A549 (cell line): ENCODE measurements around the gene IFT74. TPM values are rescaled to one million over a fixed set of nuclear protein-coding genes. Genes with fewer than 3 reads are reported as not detected.

Source experiments
- ATAC-seq, 2 experiments: fragments of 200-7000 bp in 1 of 2; fragments of >200 bp in 1 of 2; cut with Nextera tagmentation in 1 of 2; cut with Tn5 transposase in 1 of 2; 3 replicates each; pipeline versions ENCODE4 v1.8.0 to v1.9.1; 2018 to 2020; ENCODE audit warnings: mild to moderate bottlenecking in 1 of 2, moderate library complexity in 1 of 2
- CTCF ChIA-PET: fragments of 300-600 bp; sonication (Branson Sonifier 250); formaldehyde crosslinking; extraction: SDS; loops from one replicate; lab custom pipeline; 2021; ENCODE audit warnings: antibody characterized with exemption, inconsistent platforms; lab: Yijun Ruan, JAX
- POLR2A ChIA-PET: fragments of 350-600 bp; formaldehyde crosslinking; extraction: SDS; loops from one replicate; lab custom pipeline; 2021; ENCODE audit warnings: antibody characterized with exemption, inconsistent platforms; lab: Yijun Ruan, JAX
- DNase-seq, 2 experiments: peaks; one replicate each; pipeline versions ENCODE4 v3.0.0 to v3.0.0-alpha.2; 2011 to 2016; ENCODE audit warnings: low read depth in 1 of 2, low spot score in 1 of 2
- FAIRE-seq: peaks from 2 replicates; lab custom pipeline; 2011; peaks lifted over from hg19 to GRCh38; lab: Jason Lieb, UNC
- H3K27ac ChIP-seq, 2 experiments: fragments of >200 bp; sonication (Bioruptor Twin); formaldehyde crosslinking; 3 replicates each; pipeline ENCODE4 v1.5.1; 2016 to 2017
- H3K4me1 ChIP-seq: fragments of >200 bp; sonication (Bioruptor Twin); formaldehyde crosslinking; 3 replicates; pipeline ENCODE4 v1.6.1; 2016
- H3K4me2 ChIP-seq: fragments of >200 bp; sonication (Bioruptor Twin); formaldehyde crosslinking; 3 replicates; pipeline ENCODE4 v1.6.1; 2016
- H3K4me3 ChIP-seq: fragments of >200 bp; sonication (Bioruptor Twin); formaldehyde crosslinking; 3 replicates; pipeline ENCODE4 v1.5.1; 2016
- H3K9me3 ChIP-seq: fragments of >200 bp; sonication (Bioruptor Twin); formaldehyde crosslinking; 3 replicates; pipeline ENCODE4 v1.6.1; 2016
- CBX2 ChIP-seq: fragments of 200-600 bp; sonication (generic); IDR thresholded peaks from 2 replicates; pipeline ENCODE4 v1.6.1; 2016; ENCODE audit warnings: low read depth, mild to moderate bottlenecking, borderline replicate concordance
- CTCF ChIP-seq: fragments of >200 bp; sonication (Bioruptor Twin); formaldehyde crosslinking; IDR thresholded peaks from 3 replicates; pipeline ENCODE4 v1.5.1; 2016
- EP300 ChIP-seq, 2 experiments: fragments of >200 bp; sonication (Bioruptor Twin); formaldehyde crosslinking; IDR thresholded peaks; 2 replicates in 1 of 2; 3 replicates in 1 of 2; pipeline ENCODE4 v1.6.1; 2016 to 2017
- FOSB ChIP-seq: fragments of 250-450 bp; sonication (Bioruptor Pico); IDR thresholded peaks from 2 replicates; pipeline ENCODE4 v1.5.0; 2020; ENCODE audit warnings: mild to moderate bottlenecking, moderate library complexity
- FOXS1 ChIP-seq: fragments of 250-450 bp; sonication (Bioruptor Pico); IDR thresholded peaks from 2 replicates; pipeline ENCODE4 v1.5.0; 2020; ENCODE audit warnings: mild to moderate bottlenecking, moderate library complexity
- HEYL ChIP-seq: fragments of 250-450 bp; sonication (Bioruptor Pico); IDR thresholded peaks from 2 replicates; pipeline ENCODE4 v1.8.0; 2021; ENCODE audit warnings: mild to moderate bottlenecking, moderate library complexity
- HMGXB4 ChIP-seq: fragments of 250-450 bp; sonication (Bioruptor Pico); IDR thresholded peaks from 2 replicates; pipeline ENCODE4 v1.5.0; 2021; ENCODE audit warnings: mild to moderate bottlenecking, moderate library complexity, borderline replicate concordance
- KDM1A ChIP-seq: fragments of 200-600 bp; sonication (generic); IDR thresholded peaks from 2 replicates; pipeline ENCODE4 v1.6.1; 2016; ENCODE audit warnings: low read depth, mild to moderate bottlenecking
- KDM5A ChIP-seq: fragments of 200-600 bp; sonication (generic); IDR thresholded peaks from 2 replicates; pipeline ENCODE4 v1.6.1; 2016; ENCODE audit warnings: antibody characterized with exemption, mild to moderate bottlenecking
- MYC ChIP-seq: IDR thresholded peaks from 2 replicates; pipeline ENCODE4 v1.6.1; 2012; ENCODE audit warnings: mild to moderate bottlenecking, inconsistent platforms, low read length, improper control_type of control experiment, borderline replicate concordance
- NPAS2 ChIP-seq: fragments of 250-450 bp; sonication (Bioruptor Pico); IDR thresholded peaks from 2 replicates; pipeline ENCODE4 v1.8.0; 2022; ENCODE audit warnings: mild to moderate bottlenecking, moderate library complexity, borderline replicate concordance
- RAD21 ChIP-seq, 2 experiments: fragments of >200 bp in 1 of 2; sonication (Bioruptor Twin) in 1 of 2; formaldehyde crosslinking in 1 of 2; IDR thresholded peaks in 1 of 2; conservative IDR thresholded peaks in 1 of 2; 2 replicates in 1 of 2; 3 replicates in 1 of 2; pipeline ENCODE4 v1.6.1; 2012 to 2018; ENCODE audit warnings: inconsistent platforms in 1 of 2
- RFX5 ChIP-seq: fragments of 450-650 bp; IDR thresholded peaks from 2 replicates; pipeline ENCODE4 v1.7.1; 2014; ENCODE audit warnings: antibody characterized with exemption, mild to moderate bottlenecking, moderate library complexity
- RNF2 ChIP-seq: fragments of 200-600 bp; sonication (generic); IDR thresholded peaks from 2 replicates; pipeline ENCODE4 v1.6.1; 2016; ENCODE audit warnings: low read depth, mild to moderate bottlenecking, antibody characterized with exemption, moderate library complexity, borderline replicate concordance
- SMC3 ChIP-seq: fragments of >200 bp; sonication (Bioruptor Twin); formaldehyde crosslinking; IDR thresholded peaks from 3 replicates; pipeline ENCODE4 v1.6.1; 2018; ENCODE audit warnings: inconsistent platforms
- TP53 ChIP-seq: fragments of 250-450 bp; sonication (Bioruptor Pico); IDR thresholded peaks from 2 replicates; pipeline ENCODE4 v1.5.0; 2021; ENCODE audit warnings: mild to moderate bottlenecking, moderate library complexity
- WGBS: methylation state at CpG from one replicate; pipeline ENCODE4 v1.1.6; 2017; ENCODE audit errors: missing lambda C conversion rate; 5-methylcytosine and 5-hydroxymethylcytosine counted together
- polyA plus RNA-seq, 4 experiments: library from polyadenylated mRNA; depleted of rRNA in 3 of 4; stranded (reverse); fragments of >200 nt; fragmentation: RNase III in 1 of 4; extraction: RNeasy Plus Mini Kit Qiagen cat#74134 plus additional on column Dnase treatment in 1 of 4; gene quantifications; 2 replicates in 3 of 4; 3 replicates in 1 of 4; pipeline ENCODE4 v1.2.3, GENCODE V29; 2011 to 2017

The IFT74 gene
- polyA plus RNA-seq, 2 of the 4 experiments (the other 2 are of a cell fraction) = 16.1 to 26.3 TPM

GRCh38 chr9:27033815-27034403 is 77.7 kb downstream of the IFT74 start:
- Histone ChIP-seq H3K4me3 (no peak overlapping the region), H3K9me3 (no peaks in the 10 kb centered on the region), H3K27ac (no peak overlapping the region), H3K4me2 (no peak overlapping the region), H3K4me1 (no peaks in the 10 kb centered on the region)
- peak; percentile 50 to 59 for DNase-seq
- CTCF ChIA-PET = interaction anchor here (0.8 to 4.4 kb wide), 10 partner anchors 11 to 299 kb away, joined by 3 to 31 read pairs (median 4); no protein-coding TSS in a partner anchor
- 6% methylated on average over 4 of the region's 4 CpGs for WGBS
- TF ChIP-seq FOXS1 (CRISPR knock-in tag) (no peak), NPAS2 (CRISPR knock-in tag) (no peak), CTCF (peak; percentile 85), CBX2 (no peak), TP53 (CRISPR knock-in tag) (no peak), MYC (no peak), RNF2 (no peak), RFX5 (no peak), KDM5A (no peak), RAD21 (conservative IDR thresholded peaks at IDR 0.05 in 1 of 2, IDR thresholded peaks at IDR 0.05 in 1 of 2) (peak; percentile 78), HMGXB4 (CRISPR knock-in tag) (no peak), HEYL (no peak), SMC3 (peak; percentile 80), FOSB (CRISPR knock-in tag) (no peak), EP300 (IDR thresholded peaks at IDR 0.05) (no peak)
- ATAC-seq = peak; percentile 76 to 87; a peak in 5 of 6 replicates
- POLR2A ChIA-PET = no interaction called here
- peak; percentile 61 for FAIRE-seq

GRCh38 chr9:27037499-27037898 is 81.3 kb downstream of the IFT74 start:
- CTCF ChIA-PET = interaction anchor here (0.6 to 1.8 kb wide), 4 partner anchors 114 to 1372 kb away, joined by 3 to 7 read pairs (median 4); no protein-coding TSS in a partner anchor
- 91% methylated on average over 2 of the region's 2 CpGs for WGBS

More at GRCh38 chr9:27037499-27037898, 81.3 kb downstream of the IFT74 start:
- no peak overlapping the region for H3K27ac ChIP-seq
- no peak overlapping the region for H3K4me2 ChIP-seq
- H3K4me1 ChIP-seq = no peaks in the 10 kb centered on the region
- DNase-seq = no peak
- H3K9me3 ChIP-seq = no peaks in the 10 kb centered on the region
- POLR2A ChIA-PET = no interaction called here
- TF ChIP-seq FOSB (CRISPR knock-in tag) (no peak), KDM1A (no peak), HMGXB4 (CRISPR knock-in tag) (no peak)
- FAIRE-seq = no peak
- H3K4me3 ChIP-seq = no peak overlapping the region
- no peak for ATAC-seq
